Measurements from ENCODE around the gene NFATC2.

The NFATC2 gene

GRCh38 chr20:51380401-51381385 is 161.8 kb downstream of the NFATC2 start:
- no peak for DNase-seq (ENCODE audit: low read depth in 2 of 2)
- no peak overlapping the region for H3K4me3 ChIP-seq (replicated peaks in 1 of 2; ENCODE audit: low read depth in 2 of 2, low read length in 2 of 2)
- no peak for TF ChIP-seq CTCF (IDR thresholded peaks at IDR 0.05; ENCODE audit: low read depth, low read length)

- no peak for TF ChIP-seq CTCF (IDR thresholded peaks at IDR 0.05; ENCODE audit: low read depth, low read length)
- no peak for DNase-seq (ENCODE audit: low read depth in 2 of 2)
- no peak overlapping the region for H3K4me3 ChIP-seq (replicated peaks in 1 of 2; ENCODE audit: low read depth in 2 of 2, low read length in 2 of 2)
Observed at GRCh38 chr20:51379601-51380341, 162.7 kb downstream of the NFATC2 start.

- DNase-seq (ENCODE audit: low read depth in 2 of 2), result no peak
- H3K4me3 ChIP-seq (replicated peaks in 1 of 2; ENCODE audit: low read depth in 2 of 2, low read length in 2 of 2), result no peak overlapping the region
- TF ChIP-seq CTCF (IDR thresholded peaks at IDR 0.05; ENCODE audit: low read depth, low read length), result no peak
Observed at GRCh38 chr20:51378171-51378928, 164.2 kb downstream of the NFATC2 start.

- no peak overlapping the region for H3K4me3 ChIP-seq (replicated peaks in 1 of 2; ENCODE audit: low read depth in 2 of 2, low read length in 2 of 2)
- DNase-seq (ENCODE audit: low read depth in 2 of 2), result no peak
- no peak for TF ChIP-seq CTCF (IDR thresholded peaks at IDR 0.05; ENCODE audit: low read depth, low read length)
Observed at GRCh38 chr20:51377132-51377531, 165.4 kb downstream of the NFATC2 start.

- no peak for TF ChIP-seq CTCF (IDR thresholded peaks at IDR 0.05; ENCODE audit: low read depth, low read length)
- DNase-seq (ENCODE audit: low read depth in 2 of 2), result no peak
- no peak overlapping the region for H3K4me3 ChIP-seq (replicated peaks in 1 of 2; ENCODE audit: low read depth in 2 of 2, low read length in 2 of 2)
Observed at GRCh38 chr20:51376111-51376510, 166.4 kb downstream of the NFATC2 start.

GRCh38 chr20:51375561-51375960 is 167.0 kb downstream of the NFATC2 start:
- H3K4me3 ChIP-seq (replicated peaks in 1 of 2; ENCODE audit: low read depth in 2 of 2, low read length in 2 of 2), result no peak overlapping the region
- no peak for DNase-seq (ENCODE audit: low read depth in 2 of 2)
- no peak for TF ChIP-seq CTCF (IDR thresholded peaks at IDR 0.05; ENCODE audit: low read depth, low read length)

Measured in cardiac fibroblast (primary cell).